CD4-positive, CD25-positive, alpha-beta regulatory T cell (primary cell): ENCODE data around the gene LARP1. TPM values are rescaled to one million over a fixed set of nuclear protein-coding genes. Genes with fewer than 3 reads are reported as not detected.
"Not testable (repeated sequence)": the region's sequence is repeated elsewhere in the genome, so short reads cannot be mapped to it uniquely, and the experiment has no call there.

ENCODE experiments used
- ATAC-seq, 2 donors: fragments of 150-1000 bp; cut with Tn5 transposase; one replicate each; pipeline ENCODE4 v1.10.0; 2021; ENCODE audit warnings: low read depth in 2 of 2, moderate number of reproducible peaks in 2 of 2, moderate library complexity in 1 of 2
- DNase-seq, 3 donors: peaks; one replicate each; pipeline versions ENCODE4 v3.0.0 to v3.0.0-alpha.2; 2012 to 2022; ENCODE audit warnings: mixed read lengths in 1 of 3
- H3K27ac ChIP-seq: one replicate; pipeline ENCODE4 v1.7.0; 2013; ENCODE audit warnings: mild to moderate bottlenecking, low read length; ENCODE audit not compliant: insufficient read depth, poor library complexity, severe bottlenecking
- H3K27me3 ChIP-seq: one replicate; pipeline ENCODE4 v1.7.0; 2013; ENCODE audit warnings: low read length; ENCODE audit not compliant: control insufficient read depth, insufficient read depth
- H3K36me3 ChIP-seq: one replicate; pipeline ENCODE4 v1.7.0; 2013; ENCODE audit warnings: mild to moderate bottlenecking, low read length, moderate library complexity; ENCODE audit not compliant: control insufficient read depth, insufficient read depth
- H3K4me1 ChIP-seq: 2 replicates; pipeline ENCODE4 v1.7.0; 2013; ENCODE audit warnings: mild to moderate bottlenecking, low read length; ENCODE audit not compliant: insufficient read depth, control insufficient read depth, poor library complexity, severe bottlenecking
- H3K4me3 ChIP-seq: one replicate; pipeline ENCODE4 v1.7.0; 2013; ENCODE audit warnings: low read depth, mild to moderate bottlenecking, low read length, moderate library complexity
- H3K9me3 ChIP-seq, 2 experiments: 1 replicate in 1 of 2; 2 replicates in 1 of 2; pipeline ENCODE4 v1.7.0; 2013; ENCODE audit warnings: low read length in 2 of 2, mild to moderate bottlenecking in 1 of 2, moderate library complexity in 1 of 2; ENCODE audit not compliant: control insufficient read depth in 2 of 2
- H3K27ac Mint-ChIP-seq, 3 donors: one replicate each; pipeline ENCODE4 v1.8.0; 2020 to 2022; ENCODE audit warnings: mild to moderate bottlenecking in 3 of 3, mixed read lengths in 3 of 3, moderate library complexity in 2 of 3
- H3K27me3 Mint-ChIP-seq: one replicate; pipeline ENCODE4 v1.8.0; 2022; ENCODE audit warnings: mild to moderate bottlenecking, mixed read lengths
- H3K36me3 Mint-ChIP-seq: one replicate; pipeline ENCODE4 v1.8.0; 2020; ENCODE audit warnings: mixed read lengths
- H3K4me1 Mint-ChIP-seq, 4 donors: one replicate each; pipeline ENCODE4 v1.8.0; 2020 to 2022; ENCODE audit warnings: mixed read lengths in 4 of 4, mild to moderate bottlenecking in 1 of 4
- H3K4me3 Mint-ChIP-seq, 4 donors: one replicate each; pipeline ENCODE4 v1.8.0; 2020 to 2022; ENCODE audit warnings: mild to moderate bottlenecking in 4 of 4, mixed read lengths in 4 of 4, moderate library complexity in 3 of 4
- H3K9me3 Mint-ChIP-seq, 7 donors: one replicate each; pipeline ENCODE4 v1.8.0; 2020 to 2022; ENCODE audit warnings: mixed read lengths in 7 of 7, mild to moderate bottlenecking in 3 of 7, moderate library complexity in 2 of 7
- polyA plus RNA-seq, 4 donors: library from polyadenylated mRNA; unstranded; fragments of 300-500 nt; fragmentation: Illumina TruSeq; gene quantifications; one replicate each; pipeline ENCODE4 v1.2.3, GENCODE V29; 2021
- total RNA-seq: library from RNA; stranded (reverse); gene quantifications from one replicate; pipeline ENCODE4 v1.2.3, GENCODE V29; 2022

The LARP1 gene
- total and polyA plus RNA-seq, 5 donors from 2014 or later, result 8.0 to 122 (median 10.6) TPM

- H3K36me3 Mint-ChIP-seq, result peaks cover 3% of the 10 kb centered on the region
- peaks cover 2% of the 10 kb centered on the region for H3K27me3 ChIP-seq
- H3K9me3 ChIP-seq, result no peaks in the 10 kb centered on the region
- no peaks in the 10 kb centered on the region for H3K4me1 Mint-ChIP-seq
- no peaks in the 10 kb centered on the region for H3K4me1 ChIP-seq
- DNase-seq (no peak), ATAC-seq (no peak)
- no peak overlapping the region for H3K27ac Mint-ChIP-seq
- no peaks in the 10 kb centered on the region for H3K36me3 ChIP-seq
- H3K27me3 Mint-ChIP-seq, result peaks cover 13% of the 10 kb centered on the region
- no peak overlapping the region for H3K4me3 ChIP-seq
- H3K27ac ChIP-seq, result no peak overlapping the region
- H3K9me3 Mint-ChIP-seq, result peaks cover 0 to 4% (median 0%) of the 10 kb centered on the region in 7 donors
- no peak overlapping the region for H3K4me3 Mint-ChIP-seq
Observed at GRCh38 chr5:154728939-154729588, 26.1 kb upstream of the LARP1 start.

- Mint-ChIP-seq H3K4me3 (no peak overlapping the region), H3K27me3 (peaks cover 13% of the 10 kb centered on the region), H3K4me1 (no peaks in the 10 kb centered on the region), H3K36me3 (peaks cover 3% of the 10 kb centered on the region), H3K9me3 (peaks cover 0 to 4% (median 0%) of the 10 kb centered on the region in 7 donors), H3K27ac (no peak overlapping the region)
- no peaks in the 10 kb centered on the region for H3K36me3 ChIP-seq
- peaks cover 2% of the 10 kb centered on the region for H3K27me3 ChIP-seq
- no peak overlapping the region for H3K4me3 ChIP-seq
- H3K4me1 ChIP-seq, result no peaks in the 10 kb centered on the region
- DNase-seq (no peak), ATAC-seq (no peak)
- H3K27ac ChIP-seq, result no peak overlapping the region
- no peaks in the 10 kb centered on the region for H3K9me3 ChIP-seq
Observed at GRCh38 chr5:154729613-154730012, 25.6 kb upstream of the LARP1 start.

GRCh38 chr5:154730761-154731160 lies 24.4 kb upstream of the LARP1 start:
- not testable (repeated sequence) for ATAC-seq, H3K9me3 Mint-ChIP-seq, H3K36me3 ChIP-seq, H3K9me3 ChIP-seq, H3K4me1 ChIP-seq, DNase-seq, H3K4me1 Mint-ChIP-seq, H3K36me3 Mint-ChIP-seq, H3K4me3 ChIP-seq, H3K4me3 Mint-ChIP-seq, H3K27ac Mint-ChIP-seq, H3K27me3 ChIP-seq, H3K27ac ChIP-seq
- H3K27me3 Mint-ChIP-seq, result peaks cover 13% of the 10 kb centered on the region

GRCh38 chr5:154732212-154732611 lies 23.0 kb upstream of the LARP1 start:
- H3K27me3 ChIP-seq, result peaks cover 2% of the 10 kb centered on the region
- Mint-ChIP-seq H3K4me1 (no peaks in the 10 kb centered on the region), H3K27me3 (peaks cover 13% of the 10 kb centered on the region), H3K4me3 (no peak overlapping the region), H3K27ac (no peak overlapping the region), H3K36me3 (peaks cover 2% of the 10 kb centered on the region), H3K9me3 (peaks cover 0 to 4% (median 0%) of the 10 kb centered on the region in 7 donors)
- H3K36me3 ChIP-seq, result no peaks in the 10 kb centered on the region
- no peak overlapping the region for H3K4me3 ChIP-seq
- no peak for ATAC-seq
- H3K27ac ChIP-seq, result no peak overlapping the region
- DNase-seq, result no peak
- H3K4me1 ChIP-seq, result no peaks in the 10 kb centered on the region
- no peaks in the 10 kb centered on the region for H3K9me3 ChIP-seq

- H3K27me3 Mint-ChIP-seq, result peaks cover 9% of the 10 kb centered on the region
- no peak overlapping the region for H3K27ac Mint-ChIP-seq
- ATAC-seq (no peak), DNase-seq (no peak)
- Histone ChIP-seq H3K27ac (no peak overlapping the region), H3K4me3 (no peak overlapping the region), H3K4me1 (no peaks in the 10 kb centered on the region), H3K9me3 (no peaks in the 10 kb centered on the region), H3K27me3 (peaks cover 2% of the 10 kb centered on the region), H3K36me3 (no peaks in the 10 kb centered on the region)
- H3K9me3 Mint-ChIP-seq, result peaks cover 0 to 2% (median 0%) of the 10 kb centered on the region in 7 donors
- no peaks in the 10 kb centered on the region for H3K4me1 Mint-ChIP-seq
- H3K4me3 Mint-ChIP-seq, result no peak overlapping the region
- no peaks in the 10 kb centered on the region for H3K36me3 Mint-ChIP-seq
Observed at GRCh38 chr5:154734370-154735248, 20.6 kb upstream of the LARP1 start.

GRCh38 chr5:154735362-154735761 lies 19.8 kb upstream of the LARP1 start:
- not testable (repeated sequence) for H3K36me3 Mint-ChIP-seq, ATAC-seq, H3K4me3 ChIP-seq, H3K36me3 ChIP-seq, H3K27ac Mint-ChIP-seq, H3K27me3 ChIP-seq, H3K9me3 Mint-ChIP-seq, H3K4me1 ChIP-seq, DNase-seq, H3K4me3 Mint-ChIP-seq, H3K27ac ChIP-seq, H3K4me1 Mint-ChIP-seq, H3K27me3 Mint-ChIP-seq, H3K9me3 ChIP-seq

- H3K36me3 Mint-ChIP-seq, H3K27ac Mint-ChIP-seq, ATAC-seq, H3K27me3 ChIP-seq, H3K4me1 ChIP-seq, H3K9me3 Mint-ChIP-seq, H3K4me3 ChIP-seq, H3K9me3 ChIP-seq, H3K36me3 ChIP-seq, H3K4me3 Mint-ChIP-seq, DNase-seq, H3K4me1 Mint-ChIP-seq, H3K27ac ChIP-seq, H3K27me3 Mint-ChIP-seq: not testable (repeated sequence)
Observed at GRCh38 chr5:154736372-154736771, 18.8 kb upstream of the LARP1 start.
